Esophagus muscularis mucosa (tissue), 4 donors: ENCODE measurements around the gene SEPTIN7. TPM values are rescaled to one million over a fixed set of nuclear protein-coding genes. Genes with fewer than 3 reads are reported as not detected.
A peak's percentile ranks its signal among the peaks of the same experiment; 100 is the strongest.

Experiments used
- DNase-seq: peaks from one replicate; pipeline ENCODE4 v3.0.0-alpha.2; 2017; ENCODE audit errors: extremely low spot score
- H3K27ac ChIP-seq, 4 donors: fragments of 200-600 bp; sonication (generic); replicated peaks in 1 of 4; 1 replicate in 3 of 4; 2 replicates in 1 of 4; pipeline ENCODE4 v1.5.1; 2016 to 2019; ENCODE audit warnings: mild to moderate bottlenecking in 1 of 4
- H3K27me3 ChIP-seq, 4 donors: fragments of 200-600 bp; sonication (generic); one replicate each; pipeline versions ENCODE4 v1.5.1 to v1.6.0; 2016 to 2019
- H3K36me3 ChIP-seq, 4 donors: fragments of 200-600 bp; sonication (generic); one replicate each; pipeline ENCODE4 v1.5.1; 2016 to 2019
- H3K4me1 ChIP-seq, 4 donors: fragments of 200-600 bp; sonication (generic); one replicate each; pipeline ENCODE4 v1.5.1; 2016 to 2019
- H3K4me3 ChIP-seq, 4 donors: fragments of 200-600 bp; sonication (generic); 1 replicate in 2 of 4; 2 replicates in 2 of 4; pipeline ENCODE4 v1.5.1; 2016 to 2019; ENCODE audit warnings: mild to moderate bottlenecking in 4 of 4, moderate library complexity in 1 of 4
- H3K9me3 ChIP-seq, 4 donors: fragments of 200-600 bp; sonication (generic); 1 replicate in 3 of 4; 2 replicates in 1 of 4; pipeline ENCODE4 v1.5.1; 2016 to 2019
- EP300 ChIP-seq: sonication (generic); formaldehyde crosslinking; IDR thresholded peaks from one replicate; pipeline ENCODE4 v1.6.1; 2017; ENCODE audit warnings: antibody characterized with exemption
- POLR2A ChIP-seq: fragments of 450-650 bp; IDR thresholded peaks from one replicate; pipeline ENCODE4 v1.6.1; 2017; ENCODE audit warnings: antibody characterized with exemption, moderate library complexity, mild to moderate bottlenecking, low read depth
- POLR2AphosphoS5 ChIP-seq, 2 donors: sonication (generic); formaldehyde crosslinking; IDR thresholded peaks; one replicate each; pipeline ENCODE4 v1.6.1; 2017; ENCODE audit warnings: antibody characterized with exemption in 2 of 2
- WGBS: methylation state at CpG from one replicate; pipeline ENCODE4 v1.1.5; 2018; 5-methylcytosine and 5-hydroxymethylcytosine counted together
- intact Hi-C: fragments of 100-400 bp; cut with DNase I; formaldehyde crosslinking; loops from one replicate; pipeline ENCODE4 v1.15.1; 2023
- total RNA-seq, 4 donors: library from RNA; depleted of rRNA; stranded (reverse); fragments of >200 nt; gene quantifications; one replicate each; pipeline versions ENCODE4 v1.1.0 to v1.2.1, GENCODE V29; 2016
- TF ChIP-seq, protein P1 (sequence below), 3 experiments: fragments of 200-600 bp in 2 of 3; fragments of 450-650 bp in 1 of 3; sonication (generic) in 2 of 3; IDR thresholded peaks; one replicate each; pipeline ENCODE4 v1.5.1; 2017 to 2019; ENCODE audit warnings: antibody characterized with exemption in 3 of 3, mild to moderate bottlenecking in 2 of 3, moderate library complexity in 1 of 3

The SEPTIN7 gene
- total RNA-seq, 4 donors from 2014 or later = 262 to 353 (median 300) TPM

DNA sequence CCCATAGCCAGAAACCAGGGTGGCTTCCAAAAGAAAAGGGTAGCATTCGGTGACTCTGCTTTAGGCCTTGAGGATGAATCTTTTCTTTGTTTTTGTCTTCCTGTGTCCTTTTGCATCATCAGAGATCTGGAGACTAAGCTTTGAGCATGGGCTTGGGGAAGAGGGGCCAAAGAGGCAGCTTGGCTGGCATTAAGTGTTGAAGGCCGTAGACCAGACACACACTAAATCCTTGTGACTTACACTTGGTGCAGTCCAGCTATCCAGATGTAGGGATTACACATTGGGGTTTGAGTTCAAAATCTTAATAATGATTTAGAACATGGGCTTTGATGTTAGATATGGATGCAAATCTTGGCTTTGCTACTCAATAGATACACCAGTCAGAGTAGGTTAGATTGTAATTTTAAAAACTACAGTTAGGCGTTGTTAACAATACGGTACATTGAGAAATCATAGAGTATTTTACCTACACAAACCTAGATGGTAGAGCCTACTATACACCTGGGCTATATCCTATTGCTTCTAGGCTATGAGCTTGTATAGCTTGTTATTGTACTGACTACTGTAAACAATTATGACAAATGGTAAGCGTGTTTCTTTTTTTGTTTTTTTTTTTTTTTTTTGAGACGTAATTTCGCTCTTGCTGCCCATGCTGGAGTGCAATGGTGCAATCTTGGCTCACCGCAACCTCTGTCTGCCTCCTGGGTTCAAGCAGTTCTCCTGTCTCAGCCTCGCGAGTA is 3.5 kb downstream of the SEPTIN7 start:
- H3K4me3 ChIP-seq = no peak overlapping the region
- WGBS = 93% methylated on average over 10 of the region's 10 CpGs
- peaks cover 35 to 73% (median 69%) of the 10 kb centered on the region in 4 donors for H3K4me1 ChIP-seq
- no peak for DNase-seq
- H3K27ac ChIP-seq = peak overlapping the region in 1 of 4 donors; percentile 10
- intact Hi-C loops = loop anchor here (5.0 kb wide), 3 partner anchors 38 to 107 kb away; partner anchors contain the start of gene HERPUD2
- H3K27me3 ChIP-seq = no peaks in the 10 kb centered on the region
- H3K36me3 ChIP-seq = no peaks in the 10 kb centered on the region
- H3K9me3 ChIP-seq = no peaks in the 10 kb centered on the region
- no peak for TF ChIP-seq POLR2AphosphoS5 (IDR thresholded peaks at IDR 0.05)
- no peak for TF ChIP-seq POLR2A
- TF ChIP-seq EP300 = no peak
- TF ChIP-seq, protein P1, sequence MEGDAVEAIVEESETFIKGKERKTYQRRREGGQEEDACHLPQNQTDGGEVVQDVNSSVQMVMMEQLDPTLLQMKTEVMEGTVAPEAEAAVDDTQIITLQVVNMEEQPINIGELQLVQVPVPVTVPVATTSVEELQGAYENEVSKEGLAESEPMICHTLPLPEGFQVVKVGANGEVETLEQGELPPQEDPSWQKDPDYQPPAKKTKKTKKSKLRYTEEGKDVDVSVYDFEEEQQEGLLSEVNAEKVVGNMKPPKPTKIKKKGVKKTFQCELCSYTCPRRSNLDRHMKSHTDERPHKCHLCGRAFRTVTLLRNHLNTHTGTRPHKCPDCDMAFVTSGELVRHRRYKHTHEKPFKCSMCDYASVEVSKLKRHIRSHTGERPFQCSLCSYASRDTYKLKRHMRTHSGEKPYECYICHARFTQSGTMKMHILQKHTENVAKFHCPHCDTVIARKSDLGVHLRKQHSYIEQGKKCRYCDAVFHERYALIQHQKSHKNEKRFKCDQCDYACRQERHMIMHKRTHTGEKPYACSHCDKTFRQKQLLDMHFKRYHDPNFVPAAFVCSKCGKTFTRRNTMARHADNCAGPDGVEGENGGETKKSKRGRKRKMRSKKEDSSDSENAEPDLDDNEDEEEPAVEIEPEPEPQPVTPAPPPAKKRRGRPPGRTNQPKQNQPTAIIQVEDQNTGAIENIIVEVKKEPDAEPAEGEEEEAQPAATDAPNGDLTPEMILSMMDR (IDR thresholded peaks at IDR 0.05) = no peak

DNA sequence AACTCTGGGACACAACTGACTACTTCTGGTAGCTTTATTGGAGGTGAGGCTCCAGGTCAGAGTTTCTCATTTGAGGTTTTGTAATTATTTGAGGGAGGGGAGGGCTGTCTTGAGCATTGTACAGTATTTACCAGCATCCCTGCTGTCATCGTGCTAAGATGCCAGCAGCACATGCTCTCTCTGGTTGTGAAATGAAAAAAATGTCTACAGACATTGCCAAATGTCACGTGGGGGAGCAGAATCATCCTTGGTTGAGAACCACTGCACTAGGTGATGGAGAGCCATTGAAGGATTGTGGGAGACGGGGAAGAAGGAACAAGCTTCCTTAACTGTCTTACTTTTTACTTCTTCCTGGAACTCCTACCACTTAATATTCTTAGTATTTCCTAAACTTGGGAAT is 5.0 kb downstream of the SEPTIN7 start:
- 40% methylated on average over 3 of the region's 3 CpGs for WGBS
- Histone ChIP-seq H3K9me3 (no peaks in the 10 kb centered on the region), H3K4me1 (peaks cover 35 to 74% (median 66%) of the 10 kb centered on the region in 4 donors), H3K4me3 (no peak overlapping the region), H3K27me3 (no peaks in the 10 kb centered on the region), H3K27ac (no peak overlapping the region), H3K36me3 (no peaks in the 10 kb centered on the region)
- TF ChIP-seq, protein P1 (IDR thresholded peaks at IDR 0.05) = no peak
- TF ChIP-seq POLR2A (no peak), EP300 (no peak), POLR2AphosphoS5 (IDR thresholded peaks at IDR 0.05) (peak in 1 of 2 donors; percentile 22)
- no peak for DNase-seq
- intact Hi-C loops = no loop called here

DNA sequence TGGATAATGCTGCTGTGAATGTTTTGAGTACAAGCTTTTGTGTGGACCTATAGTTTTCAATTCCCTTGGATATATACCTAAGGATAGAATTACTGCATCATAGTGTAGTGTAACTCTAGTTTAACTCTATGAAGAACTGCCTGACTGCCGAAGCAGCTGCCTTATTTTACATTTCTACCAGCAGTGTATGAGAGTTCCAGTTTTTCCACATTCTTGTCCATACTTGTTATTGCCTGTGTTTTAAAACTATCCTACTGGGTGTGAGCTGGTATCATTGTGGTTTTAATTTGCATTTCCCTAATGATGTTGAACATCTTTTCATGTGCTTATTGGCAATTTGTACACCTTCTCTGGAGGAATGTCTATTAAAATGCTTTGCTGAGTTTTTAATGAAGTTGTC is 15.7 kb downstream of the SEPTIN7 start:
- no peak overlapping the region for H3K4me3 ChIP-seq
- no peak for DNase-seq
- peaks cover 3 to 27% (median 13%) of the 10 kb centered on the region in 4 donors for H3K4me1 ChIP-seq
- TF ChIP-seq EP300 (no peak), POLR2A (no peak), POLR2AphosphoS5 (IDR thresholded peaks at IDR 0.05) (no peak)
- TF ChIP-seq, protein P1 (IDR thresholded peaks at IDR 0.05) = no peak
- H3K27me3 ChIP-seq = no peaks in the 10 kb centered on the region
- intact Hi-C loops = no loop called here
- H3K27ac ChIP-seq = no peak overlapping the region
- no peaks in the 10 kb centered on the region for H3K36me3 ChIP-seq
- 94% methylated on average over 1 of the region's 1 CpG for WGBS
- H3K9me3 ChIP-seq = peaks cover 0 to 10% (median 0%) of the 10 kb centered on the region in 4 donors

DNA sequence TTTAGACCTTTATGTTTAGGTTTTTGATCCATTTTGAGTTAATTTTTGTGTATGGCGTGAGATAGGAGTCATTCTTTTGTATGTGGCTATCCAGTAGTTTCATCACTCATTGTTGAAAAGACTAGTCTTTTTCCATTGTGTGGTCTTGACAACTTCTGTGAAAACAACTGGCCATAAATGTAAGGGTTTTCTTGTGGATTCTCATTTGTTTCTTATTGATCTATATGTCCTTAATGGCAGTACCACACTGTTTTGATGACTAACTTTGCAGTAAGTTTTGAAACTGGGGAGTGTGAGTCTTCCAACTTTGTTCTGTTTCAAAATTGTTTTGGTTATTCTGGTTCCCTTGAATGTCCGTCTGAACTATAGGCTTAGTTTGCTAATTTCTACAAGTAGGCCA is 16.3 kb downstream of the SEPTIN7 start:
- DNase-seq = no peak
- no peak overlapping the region for H3K4me3 ChIP-seq
- no peaks in the 10 kb centered on the region for H3K27me3 ChIP-seq
- intact Hi-C loops = no loop called here
- TF ChIP-seq EP300 (no peak), POLR2A (no peak), POLR2AphosphoS5 (IDR thresholded peaks at IDR 0.05) (no peak)
- TF ChIP-seq, protein P1 (IDR thresholded peaks at IDR 0.05) = no peak
- H3K27ac ChIP-seq = no peak overlapping the region
- no peaks in the 10 kb centered on the region for H3K36me3 ChIP-seq
- H3K4me1 ChIP-seq = peaks cover 3 to 20% (median 12%) of the 10 kb centered on the region in 4 donors
- peaks cover 0 to 10% (median 0%) of the 10 kb centered on the region in 4 donors for H3K9me3 ChIP-seq
- WGBS = 95% methylated on average over 2 of the region's 2 CpGs
